ENCODE results near the gene IL4I1. TPM values are rescaled to one million over a fixed set of nuclear protein-coding genes. Genes with fewer than 3 reads are reported as not detected.

Gene IL4I1
- total RNA-seq, 1 experiment from 2014 or later = 0.61 TPM

DNA sequence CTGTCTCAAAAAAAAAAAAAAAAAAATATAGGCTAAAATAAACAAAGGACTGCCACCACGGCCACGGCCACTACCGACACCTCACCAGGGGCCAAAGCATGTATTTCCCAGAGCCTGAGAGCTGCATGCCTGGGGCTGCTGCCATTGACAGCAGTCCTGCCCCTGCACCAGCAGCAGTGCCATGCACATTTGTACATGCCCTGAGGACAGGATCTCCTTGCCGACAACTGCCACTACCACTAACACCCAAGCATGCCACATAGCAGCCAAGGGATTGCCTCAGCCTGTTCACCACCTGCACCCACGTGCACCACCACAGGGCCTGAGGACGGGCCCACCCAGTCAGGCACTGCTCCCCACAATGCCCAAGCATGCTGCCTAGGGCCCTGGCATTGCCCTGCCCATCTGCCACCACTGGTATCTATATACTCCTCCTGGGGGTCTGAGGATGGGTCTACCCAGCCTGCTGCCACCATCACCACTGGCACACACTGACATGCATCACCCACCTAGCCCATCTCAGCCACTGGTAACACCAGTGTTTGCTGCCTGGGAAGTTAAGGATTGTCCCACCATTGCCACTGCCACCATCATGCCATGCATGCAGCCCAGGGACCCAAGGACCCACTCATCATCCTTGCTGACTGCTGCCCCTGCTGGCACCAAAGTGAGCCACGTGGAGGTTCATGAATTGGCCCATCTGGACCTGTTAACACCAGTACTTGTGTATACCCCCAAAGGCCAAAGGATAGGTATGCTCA, 43.2 kb upstream of the IL4I1 start:
- Histone ChIP-seq H3K27me3 (ENCODE audit: insufficient read depth, low read length) (no peaks in the 10 kb centered on the region), H3K18ac (ENCODE audit: insufficient read length, low read depth, low read length) (no peak overlapping the region), H3K56ac (ENCODE audit: insufficient read length, low read depth, low read length) (no peak overlapping the region), H2BK20ac (ENCODE audit: low read depth, low read length, poor library complexity, severe bottlenecking) (no peak overlapping the region), H4K8ac (replicated peaks; ENCODE audit: insufficient read length, low read depth, low read length) (no peak overlapping the region), H2AFZ (ENCODE audit: low read length) (no peak overlapping the region), H3K4me2 (ENCODE audit: insufficient read depth, insufficient read length, low read length) (no peak overlapping the region), H3K23me2 (ENCODE audit: insufficient read length, low read depth, low read length, poor library complexity, severe bottlenecking) (no peaks in the 10 kb centered on the region), H3K4ac (ENCODE audit: low read depth, low read length) (no peak overlapping the region), H3K9ac (ENCODE audit: extremely low read depth, insufficient read length, low read length) (no peak overlapping the region), H2AK5ac (ENCODE audit: insufficient read length, low read length) (no peak overlapping the region), H3K27ac (ENCODE audit: insufficient read length, low read depth, low read length) (no peak overlapping the region), H3K14ac (ENCODE audit: insufficient read depth, low read length) (no peak overlapping the region), H2BK15ac (ENCODE audit: low read depth, low read length) (no peak overlapping the region), H3K79me2 (ENCODE audit: insufficient read depth, low read length) (no peaks in the 10 kb centered on the region), H4K91ac (ENCODE audit: insufficient read length, low read depth, low read length) (no peak overlapping the region), H3K9me3 (ENCODE audit: control insufficient read depth, low read depth, low read length) (no peaks in the 10 kb centered on the region), H2BK5ac (ENCODE audit: insufficient read length, low read length) (no peak overlapping the region), H3T11ph (ENCODE audit: low read length) (no peak overlapping the region), H3K79me1 (ENCODE audit: insufficient read depth, low read depth, low read length, poor library complexity, severe bottlenecking) (no peaks in the 10 kb centered on the region), H4K20me1 (ENCODE audit: control insufficient read depth, insufficient read depth, insufficient read length) (no peaks in the 10 kb centered on the region), H2BK120ac (ENCODE audit: low read depth, low read length, poor library complexity, severe bottlenecking) (no peak overlapping the region), H4K5ac (ENCODE audit: insufficient read length, low read depth, low read length) (no peak overlapping the region), H2BK12ac (ENCODE audit: insufficient read length, low read depth, low read length) (no peak overlapping the region), H3K4me1 (ENCODE audit: insufficient read depth, low read length) (no peaks in the 10 kb centered on the region), H3K23ac (ENCODE audit: insufficient read length, low read depth, low read length) (no peak overlapping the region)
- no peaks in the 10 kb centered on the region for H3K9me3 Mint-ChIP-seq
- H3K27ac Mint-ChIP-seq = no peak overlapping the region
- no CpG with 5 or more reads among the region's 7 CpGs for WGBS (ENCODE audit: extremely low coverage, insufficient read length, low lambda C conversion rate)
- no peaks in the 10 kb centered on the region for H3K36me3 Mint-ChIP-seq (ENCODE audit: insufficient read depth in 1 of 3, low read depth in 3 of 3)
- no peak for DNase-seq
- TF ChIP-seq, protein P1, sequence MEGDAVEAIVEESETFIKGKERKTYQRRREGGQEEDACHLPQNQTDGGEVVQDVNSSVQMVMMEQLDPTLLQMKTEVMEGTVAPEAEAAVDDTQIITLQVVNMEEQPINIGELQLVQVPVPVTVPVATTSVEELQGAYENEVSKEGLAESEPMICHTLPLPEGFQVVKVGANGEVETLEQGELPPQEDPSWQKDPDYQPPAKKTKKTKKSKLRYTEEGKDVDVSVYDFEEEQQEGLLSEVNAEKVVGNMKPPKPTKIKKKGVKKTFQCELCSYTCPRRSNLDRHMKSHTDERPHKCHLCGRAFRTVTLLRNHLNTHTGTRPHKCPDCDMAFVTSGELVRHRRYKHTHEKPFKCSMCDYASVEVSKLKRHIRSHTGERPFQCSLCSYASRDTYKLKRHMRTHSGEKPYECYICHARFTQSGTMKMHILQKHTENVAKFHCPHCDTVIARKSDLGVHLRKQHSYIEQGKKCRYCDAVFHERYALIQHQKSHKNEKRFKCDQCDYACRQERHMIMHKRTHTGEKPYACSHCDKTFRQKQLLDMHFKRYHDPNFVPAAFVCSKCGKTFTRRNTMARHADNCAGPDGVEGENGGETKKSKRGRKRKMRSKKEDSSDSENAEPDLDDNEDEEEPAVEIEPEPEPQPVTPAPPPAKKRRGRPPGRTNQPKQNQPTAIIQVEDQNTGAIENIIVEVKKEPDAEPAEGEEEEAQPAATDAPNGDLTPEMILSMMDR (conservative IDR thresholded peaks at IDR 0.05) = peak; percentile 40; the same call in 2 of the 3 replicates
- H3K4me1 Mint-ChIP-seq = no peaks in the 10 kb centered on the region
- H3K4me3 Mint-ChIP-seq = no peak overlapping the region
- peaks cover 15% of the 10 kb centered on the region for H3K27me3 Mint-ChIP-seq (ENCODE audit: low read depth)

Measured in H9 (cell line).